Smooth muscle cell (in vitro differentiated cells): ENCODE results near the gene CIRBP. TPM values are rescaled to one million over a fixed set of nuclear protein-coding genes. Genes with fewer than 3 reads are reported as not detected.

Source experiments
- DNase-seq: peaks from one replicate; lab custom pipeline; 2025; ENCODE audit not compliant: unreplicated experiment; lab: John Stamatoyannopoulos, UW
- H2AFZ ChIP-seq: fragments of 200-600 bp; sonication (generic); 2 replicates; pipeline ENCODE4 v1.6.0; 2016; ENCODE audit warnings: antibody characterized with exemption, low read depth, mild to moderate bottlenecking
- H3F3A ChIP-seq: fragments of 200-600 bp; sonication (generic); 2 replicates; pipeline ENCODE4 v1.6.0; 2017; ENCODE audit warnings: antibody characterized with exemption, low read depth
- H3K27ac ChIP-seq: fragments of 200-600 bp; sonication (generic); 2 replicates; pipeline ENCODE4 v1.5.1; 2016; ENCODE audit warnings: low read depth, mild to moderate bottlenecking
- H3K27me3 ChIP-seq: fragments of 200-600 bp; sonication (generic); 2 replicates; pipeline ENCODE4 v1.6.1; 2016; ENCODE audit warnings: low read depth, mild to moderate bottlenecking
- H3K36me3 ChIP-seq: fragments of 200-600 bp; sonication (generic); 2 replicates; pipeline ENCODE4 v1.5.1; 2016; ENCODE audit warnings: low read depth
- H3K4me1 ChIP-seq: fragments of 200-600 bp; sonication (generic); 2 replicates; pipeline ENCODE4 v1.5.1; 2016; ENCODE audit warnings: low read depth
- H3K4me2 ChIP-seq: fragments of 200-600 bp; sonication (generic); 2 replicates; pipeline ENCODE4 v1.6.0; 2016; ENCODE audit warnings: mild to moderate bottlenecking
- H3K4me3 ChIP-seq: fragments of 200-600 bp; sonication (generic); 2 replicates; pipeline ENCODE4 v1.5.1; 2016; ENCODE audit warnings: mild to moderate bottlenecking
- H3K79me2 ChIP-seq: fragments of 200-600 bp; sonication (generic); 2 replicates; pipeline ENCODE4 v1.6.0; 2016; ENCODE audit warnings: low read depth, mild to moderate bottlenecking
- H3K9ac ChIP-seq: fragments of 200-600 bp; sonication (generic); 2 replicates; pipeline ENCODE4 v1.6.0; 2016; ENCODE audit warnings: low read depth
- H3K9me3 ChIP-seq: fragments of 200-600 bp; sonication (generic); replicated peaks from 2 replicates; pipeline ENCODE4 v1.5.1; 2016; ENCODE audit warnings: low read depth
- H4K20me1 ChIP-seq: fragments of 200-600 bp; sonication (generic); 2 replicates; pipeline ENCODE4 v1.6.0; 2016; ENCODE audit warnings: low read depth
- WGBS: methylation state at CpG from one replicate; pipeline ENCODE4 v1.1.7; 2016; ENCODE audit warnings: low lambda C conversion rate; 5-methylcytosine and 5-hydroxymethylcytosine counted together
- polyA plus RNA-seq: library from polyadenylated mRNA; unstranded; fragments of >200 nt; fragmentation: Nextera tagmentation; extraction: Ambion mirVana; gene quantifications from 2 replicates; pipeline ENCODE4 v1.2.1, GENCODE V29; 2016
- total RNA-seq: library from RNA; depleted of rRNA; stranded (reverse); fragments of >200 nt; gene quantifications from 2 replicates; pipeline ENCODE4 v1.2.3, GENCODE V29; 2014
- TF ChIP-seq, protein P1 (sequence below): fragments of 200-600 bp; sonication (generic); IDR thresholded peaks from 2 replicates; pipeline ENCODE4 v1.5.1; 2017; ENCODE audit warnings: borderline replicate concordance, mild to moderate bottlenecking, antibody characterized with exemption; ENCODE audit not compliant: insufficient read depth, poor library complexity, severe bottlenecking

CIRBP gene
- total and polyA plus RNA-seq, 2 experiments from 2014 or later = 122 to 215 TPM

DNA sequence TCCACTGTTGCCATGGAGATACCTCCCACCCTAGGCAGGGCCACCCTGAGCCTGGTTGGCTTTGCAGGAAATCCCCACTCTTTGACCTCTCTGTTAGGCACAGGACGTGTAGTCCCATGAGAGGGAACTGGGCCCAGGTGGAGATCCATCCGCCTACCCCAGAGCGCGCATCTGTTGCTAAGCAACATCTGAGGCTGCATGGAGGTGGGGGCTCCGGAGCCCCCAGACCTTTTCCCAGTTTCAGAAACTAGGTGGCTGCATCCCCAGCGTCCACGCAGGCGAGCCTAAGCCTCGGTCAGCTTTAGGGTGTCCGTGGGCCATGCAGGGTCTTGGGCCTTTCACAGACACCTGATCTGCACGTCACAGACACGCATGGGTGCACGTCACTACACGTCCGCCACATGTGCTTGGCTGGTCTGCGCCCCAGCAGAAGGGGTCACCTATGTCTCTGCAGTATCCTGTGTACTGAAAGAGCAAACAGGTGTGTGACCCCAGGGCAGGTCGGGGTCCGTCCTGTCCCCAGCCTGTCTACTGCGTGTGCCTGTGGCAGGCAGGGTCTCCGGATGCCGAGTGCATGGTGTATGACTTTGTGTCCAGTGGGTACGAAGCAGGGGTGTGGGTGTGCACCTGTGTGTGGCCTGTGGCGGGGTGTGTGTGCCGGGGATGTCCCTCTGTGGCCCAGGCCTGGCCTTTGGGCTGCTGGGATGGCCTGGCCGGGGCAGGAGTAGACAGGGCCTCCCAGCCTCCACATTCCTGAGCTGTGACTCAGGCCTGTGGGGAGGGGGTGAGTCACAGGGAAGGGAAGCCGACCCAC lies 4.1 kb upstream of the CIRBP start:
- Histone ChIP-seq H3K27me3 (no peaks in the 10 kb centered on the region), H3K4me2 (peak overlapping the region; percentile 91), H2AFZ (no peak overlapping the region), H3F3A (peaks cover 42% of the 10 kb centered on the region), H3K36me3 (no peaks in the 10 kb centered on the region), H3K9ac (peak overlapping the region; percentile 47), H3K27ac (peak overlapping the region; percentile 97), H3K9me3 (no peaks in the 10 kb centered on the region), H4K20me1 (peaks cover 10% of the 10 kb centered on the region), H3K79me2 (peaks cover 5% of the 10 kb centered on the region), H3K4me1 (peaks cover 55% of the 10 kb centered on the region), H3K4me3 (no peak overlapping the region)
- WGBS = 62% methylated on average over 24 of the region's 26 CpGs
- DNase-seq = no peak
- TF ChIP-seq, protein P1, sequence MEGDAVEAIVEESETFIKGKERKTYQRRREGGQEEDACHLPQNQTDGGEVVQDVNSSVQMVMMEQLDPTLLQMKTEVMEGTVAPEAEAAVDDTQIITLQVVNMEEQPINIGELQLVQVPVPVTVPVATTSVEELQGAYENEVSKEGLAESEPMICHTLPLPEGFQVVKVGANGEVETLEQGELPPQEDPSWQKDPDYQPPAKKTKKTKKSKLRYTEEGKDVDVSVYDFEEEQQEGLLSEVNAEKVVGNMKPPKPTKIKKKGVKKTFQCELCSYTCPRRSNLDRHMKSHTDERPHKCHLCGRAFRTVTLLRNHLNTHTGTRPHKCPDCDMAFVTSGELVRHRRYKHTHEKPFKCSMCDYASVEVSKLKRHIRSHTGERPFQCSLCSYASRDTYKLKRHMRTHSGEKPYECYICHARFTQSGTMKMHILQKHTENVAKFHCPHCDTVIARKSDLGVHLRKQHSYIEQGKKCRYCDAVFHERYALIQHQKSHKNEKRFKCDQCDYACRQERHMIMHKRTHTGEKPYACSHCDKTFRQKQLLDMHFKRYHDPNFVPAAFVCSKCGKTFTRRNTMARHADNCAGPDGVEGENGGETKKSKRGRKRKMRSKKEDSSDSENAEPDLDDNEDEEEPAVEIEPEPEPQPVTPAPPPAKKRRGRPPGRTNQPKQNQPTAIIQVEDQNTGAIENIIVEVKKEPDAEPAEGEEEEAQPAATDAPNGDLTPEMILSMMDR = no peak

DNA sequence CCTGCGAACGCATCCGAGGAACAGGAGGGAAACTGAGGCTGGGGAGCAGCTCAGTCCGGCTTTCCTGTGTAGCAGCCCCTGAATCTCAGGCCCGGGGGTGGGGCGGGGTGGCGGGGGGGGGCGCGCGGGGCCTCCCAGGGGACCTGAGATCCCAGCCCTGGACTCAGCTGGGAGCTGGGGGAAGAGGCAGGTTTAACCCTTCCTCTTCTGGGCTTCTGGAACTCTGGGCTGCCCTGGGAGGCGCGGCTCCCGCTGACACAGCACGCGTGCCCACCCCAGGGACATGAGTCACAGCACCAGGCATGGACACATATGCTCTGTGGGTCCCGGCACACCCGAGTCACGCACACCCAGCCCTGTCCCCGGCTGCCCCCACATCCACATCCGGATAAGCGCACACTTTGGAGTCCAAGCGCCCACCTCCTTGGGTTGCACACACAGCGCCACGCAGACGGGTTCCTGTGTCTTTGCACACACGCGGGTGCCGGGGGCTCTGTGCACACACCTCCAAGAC lies 3.5 kb upstream of the CIRBP start:
- WGBS = 1% methylated on average over 15 of the region's 28 CpGs
- no peak overlapping the region for H2AFZ ChIP-seq
- peaks cover 44% of the 10 kb centered on the region for H3F3A ChIP-seq
- peak; percentile 88 for DNase-seq
- peak overlapping the region; percentile 91 for H3K4me2 ChIP-seq
- peak overlapping the region; percentile 80 for H3K9ac ChIP-seq
- H3K9me3 ChIP-seq = no peaks in the 10 kb centered on the region
- TF ChIP-seq, protein P1 = no peak
- peak overlapping the region; percentile 68 for H3K4me3 ChIP-seq
- peaks cover 16% of the 10 kb centered on the region for H4K20me1 ChIP-seq
- H3K27ac ChIP-seq = peak overlapping the region; percentile 97
- no peaks in the 10 kb centered on the region for H3K36me3 ChIP-seq
- no peaks in the 10 kb centered on the region for H3K27me3 ChIP-seq
- peaks cover 56% of the 10 kb centered on the region for H3K4me1 ChIP-seq
- peaks cover 11% of the 10 kb centered on the region for H3K79me2 ChIP-seq

GRCh38 chr19:1266129-1266915 lies 2.8 kb upstream of the CIRBP start:
- peak overlapping the region; percentile 97 for H3K27ac ChIP-seq
- no peak overlapping the region for H2AFZ ChIP-seq
- H4K20me1 ChIP-seq = peaks cover 23% of the 10 kb centered on the region
- TF ChIP-seq, protein P1 = no peak
- H3K4me3 ChIP-seq = peak overlapping the region; percentile 68
- peaks cover 51% of the 10 kb centered on the region for H3F3A ChIP-seq
- peaks cover 61% of the 10 kb centered on the region for H3K4me1 ChIP-seq
- no peaks in the 10 kb centered on the region for H3K27me3 ChIP-seq
- H3K9me3 ChIP-seq = no peaks in the 10 kb centered on the region
- WGBS = 2% methylated on average over 63 of the region's 84 CpGs
- peaks cover 18% of the 10 kb centered on the region for H3K79me2 ChIP-seq
- peak overlapping the region; percentile 80 for H3K9ac ChIP-seq
- H3K36me3 ChIP-seq = no peaks in the 10 kb centered on the region
- H3K4me2 ChIP-seq = peak overlapping the region; percentile 91
- DNase-seq = peak; percentile 83
